K562 (cell line): Measurements from ENCODE around the gene SLC35A1. TPM values are rescaled to one million over a fixed set of nuclear protein-coding genes. Genes with fewer than 3 reads are reported as not detected.

Experiments used
- ARID3A ChIP-seq: IDR thresholded peaks from 2 replicates; pipeline ENCODE4 v1.6.1; 2012; ENCODE audit warnings: low read depth, low read length, improper control_type of control experiment, borderline replicate concordance
- ASH1L ChIP-seq: fragments of 450-650 bp; IDR thresholded peaks from 2 replicates; pipeline ENCODE4 v1.6.1; 2018; ENCODE audit warnings: borderline replicate concordance, mild to moderate bottlenecking, low read depth; ENCODE audit not compliant: partially characterized antibody
- CBX2 ChIP-seq: fragments of 200-600 bp; sonication (generic); IDR thresholded peaks from one replicate; pipeline ENCODE4 v1.6.1; 2012; ENCODE audit warnings: mild to moderate bottlenecking, low read length, inconsistent platforms; ENCODE audit not compliant: insufficient read depth, poor library complexity, severe bottlenecking
- CHD2 ChIP-seq: IDR thresholded peaks from 2 replicates; pipeline ENCODE4 v1.6.1; 2011; ENCODE audit warnings: low read depth, low read length
- DEAF1 ChIP-seq: fragments of 450-650 bp; formaldehyde crosslinking; IDR thresholded peaks from 2 replicates; pipeline ENCODE4 v1.4.0; 2020; ENCODE audit warnings: mild to moderate bottlenecking, moderate library complexity
- ETS2 ChIP-seq: IDR thresholded peaks from 2 replicates; pipeline ENCODE4 v1.6.1; 2016; ENCODE audit warnings: borderline replicate concordance, missing genetic modification characterization, mild to moderate bottlenecking, moderate library complexity, missing compliant biosample characterization; ENCODE audit not compliant: poor library complexity, severe bottlenecking
- FOXK2 ChIP-seq, 2 experiments: fragments of 450-650 bp; IDR thresholded peaks in 1 of 2; conservative IDR thresholded peaks in 1 of 2; 2 replicates each; pipeline ENCODE4 v1.6.1; 2016; ENCODE audit warnings: low read depth in 2 of 2, mild to moderate bottlenecking in 1 of 2
- FOXO4 ChIP-seq: fragments of 450-650 bp; formaldehyde crosslinking; IDR thresholded peaks from 2 replicates; pipeline ENCODE4 v1.4.0; 2020; ENCODE audit warnings: mild to moderate bottlenecking, moderate library complexity
- HNRNPUL1 ChIP-seq: fragments of 200-400 bp; formaldehyde crosslinking; IDR thresholded peaks from 2 replicates; pipeline ENCODE4 v1.6.1; 2017; ENCODE audit warnings: low read length
- MLX ChIP-seq, 2 experiments: fragments of 450-650 bp in 1 of 2; sonication (generic) in 1 of 2; formaldehyde crosslinking; conservative IDR thresholded peaks; 2 replicates each; pipeline versions ENCODE4 v1.4.0 to v1.8.1; 2020 to 2022; ENCODE audit warnings: mild to moderate bottlenecking in 1 of 2, missing genetic modification reagents in 1 of 2
- RBM14 ChIP-seq: fragments of 200-400 bp; formaldehyde crosslinking; IDR thresholded peaks from 2 replicates; pipeline ENCODE4 v1.6.1; 2018; ENCODE audit warnings: low read depth, mild to moderate bottlenecking, low read length, moderate library complexity, borderline replicate concordance; ENCODE audit not compliant: insufficient read depth
- TEAD1 ChIP-seq, 2 experiments: fragments of 450-650 bp in 1 of 2; sonication (generic) in 1 of 2; formaldehyde crosslinking; IDR thresholded peaks; 2 replicates each; pipeline versions ENCODE4 v1.4.0 to v1.8.0; 2020 to 2022; ENCODE audit warnings: mild to moderate bottlenecking in 2 of 2, missing genetic modification reagents in 1 of 2
- UBTF ChIP-seq, 2 experiments: IDR thresholded peaks; 2 replicates each; pipeline ENCODE4 v1.6.1; 2012; ENCODE audit warnings: improper control_type of control experiment in 2 of 2, low read depth in 2 of 2, low read length in 2 of 2, borderline replicate concordance in 1 of 2
- ZFP91 ChIP-seq: sonication (generic); formaldehyde crosslinking; IDR thresholded peaks from 2 replicates; pipeline ENCODE4 v1.8.0; 2022; ENCODE audit warnings: mild to moderate bottlenecking, missing genetic modification reagents
- ZKSCAN1 ChIP-seq: fragments of 150-350 bp; IDR thresholded peaks from 2 replicates; pipeline ENCODE4 v1.6.1; 2016; ENCODE audit warnings: low read depth, low read length
- ZNF699 ChIP-seq: fragments of 250-450 bp; sonication (Bioruptor Pico); IDR thresholded peaks from 2 replicates; pipeline ENCODE4 v1.8.0; 2021; ENCODE audit warnings: mild to moderate bottlenecking, moderate library complexity; ENCODE audit not compliant: insufficient replicate concordance
- polyA plus RNA-seq, 8 experiments: library from polyadenylated mRNA; depleted of rRNA in 4 of 8; stranded (reverse) in 5 of 8; unstranded in 3 of 8; fragments of >200 nt; fragmentation: Nextera tagmentation in 2 of 8; fragmentation: Illumina TruSeq in 1 of 8; extraction: Ambion mirVana in 2 of 8; extraction: Trizol in 1 of 8; gene quantifications; 2 replicates each; pipeline versions ENCODE4 v1.2.1 to v1.2.3, GENCODE V29; 2011 to 2014; ENCODE audit warnings: inconsistent platforms in 1 of 8, missing spikeins in 1 of 8
- total RNA-seq, 7 experiments: library from RNA; depleted of rRNA in 6 of 7; stranded (reverse); fragments of >200 nt in 6 of 7; fragmentation: Illumina TruSeq in 2 of 7; extraction: Trizol in 2 of 7; gene quantifications; 2 replicates each; pipeline versions ENCODE4 v1.2.1 to v1.2.3, GENCODE V29; 2011 to 2021; ENCODE audit warnings: low replicate concordance in 1 of 7

Gene SLC35A1
- total and polyA plus RNA-seq, 9 of the 15 experiments (the other 6 are each of a cell fraction or from before 2014, with no cell fraction given): 7.5 to 37.1 (median 14.9) TPM

- TF ChIP-seq FOXO4 (CRISPR knock-in tag) (no peak), RBM14 (no peak), FOXK2 (conservative IDR thresholded peaks at IDR 0.05 in 1 of 2, IDR thresholded peaks at IDR 0.05 in 1 of 2; ENCODE audit: low read depth in 2 of 2) (peak in 1 of 2 experiments; percentile 81; a peak in 2 of 4 replicates), ZNF699 (CRISPR knock-in tag) (no peak), CHD2 (no peak), DEAF1 (no peak), ZKSCAN1 (no peak), ARID3A (no peak), ZFP91 (CRISPR knock-in tag) (no peak), TEAD1 (CRISPR knock-in tag; IDR thresholded peaks at IDR 0.05) (0 out of 4 replicates have a peak, but pooled peaks of 1 of the 2 experiments have one; percentile 44), HNRNPUL1 (no peak), ASH1L (no peak), CBX2 (no peak), MLX (CRISPR knock-in tag; conservative IDR thresholded peaks at IDR 0.05) (no peak), ETS2 (no peak), UBTF (IDR thresholded peaks at IDR 0.05; ENCODE audit: borderline replicate concordance in 1 of 2, low read depth in 2 of 2, low read length in 2 of 2) (peak in 1 of 2 experiments; percentile 78; a peak in 1 of 4 replicates)
Observed at GRCh38 chr6:87473419-87473903, 687 bp downstream of the SLC35A1 start (continued).
